ENCODE measurements around the gene SORL1-AS1.
A peak's percentile ranks its signal among the peaks of the same experiment; 100 is the strongest.

DNA sequence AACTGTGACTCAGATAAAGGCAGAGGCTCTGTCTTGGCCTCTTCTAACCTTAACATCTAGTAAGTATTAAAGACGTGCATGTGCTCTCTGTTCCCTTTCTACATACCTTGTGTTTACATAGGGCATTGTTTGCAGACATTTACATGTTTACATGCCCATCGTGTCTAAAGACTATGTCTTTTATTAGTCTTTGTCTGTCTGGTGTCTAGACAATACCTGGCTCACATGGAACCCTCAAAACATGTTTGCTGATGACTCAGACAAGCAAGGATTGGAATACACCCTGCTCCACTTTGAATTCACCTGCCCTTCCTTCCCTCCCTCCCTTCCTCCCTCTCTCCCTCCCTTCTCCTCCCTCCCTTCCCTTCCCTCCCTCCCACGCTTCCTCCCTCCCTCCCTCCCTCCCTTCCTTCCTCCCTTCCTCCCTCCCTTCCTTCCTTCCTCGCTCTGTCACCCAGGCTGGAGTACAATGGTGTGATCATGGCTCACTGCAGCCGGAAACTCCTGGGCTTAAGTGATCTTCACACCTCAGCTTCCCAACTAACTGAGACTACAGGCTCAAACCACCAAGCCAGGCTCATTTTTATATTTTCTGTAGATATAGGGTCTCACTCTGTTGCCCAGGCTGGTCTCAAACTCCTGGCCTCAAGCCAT, 23.7 kb upstream of the SORL1-AS1 start:
- TF ChIP-seq CTCF (IDR thresholded peaks at IDR 0.05), result peak in 1 of 3 donors; percentile 93
- TF ChIP-seq POLR2A (IDR thresholded peaks at IDR 0.05), result no peak

All from lower leg skin (tissue), 3 donors.